ENCODE measurements around the gene COP1.
A peak's percentile ranks its signal among the peaks of the same experiment; 100 is the strongest.
"Not testable (repeated sequence)": the region's sequence is repeated elsewhere in the genome, so short reads cannot be mapped to it uniquely, and the experiment has no call there.

COP1 gene

GRCh38 chr1:176118985-176119384, 88.1 kb downstream of the COP1 start:
- DNase-seq, result peak; percentile 72

GRCh38 chr1:176111835-176112234, 95.3 kb downstream of the COP1 start:
- DNase-seq, result no peak

GRCh38 chr1:176110203-176110602, 96.9 kb downstream of the COP1 start:
- DNase-seq, result peak; percentile 10

- no peak for DNase-seq
Observed at GRCh38 chr1:176102768-176103350, 104.2 kb downstream of the COP1 start.

GRCh38 chr1:176101951-176102642, 105.0 kb downstream of the COP1 start:
- peak; percentile 15 for DNase-seq

DNA sequence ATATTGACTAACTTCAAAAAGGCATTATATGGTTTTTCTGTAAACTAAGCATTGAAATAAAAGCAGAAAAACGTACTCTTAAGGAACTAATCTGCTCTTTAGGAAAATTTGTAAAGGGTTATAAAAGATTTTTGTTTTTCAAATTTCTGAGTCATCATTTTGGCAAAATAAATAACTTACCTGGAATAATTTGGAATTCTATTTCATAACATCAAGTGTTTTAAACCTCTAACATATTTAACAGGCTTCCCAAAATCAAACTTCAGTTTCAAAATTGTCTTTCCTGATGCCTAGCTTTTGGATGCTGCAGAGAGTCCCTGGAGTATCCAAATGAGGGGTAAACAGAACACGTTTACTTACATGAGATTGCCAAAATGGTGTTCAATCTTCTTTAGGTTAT, 108.5 kb downstream of the COP1 start:
- DNase-seq, result no peak

- DNase-seq, result no peak
Observed at GRCh38 chr1:176096015-176096414, 111.1 kb downstream of the COP1 start.

DNA sequence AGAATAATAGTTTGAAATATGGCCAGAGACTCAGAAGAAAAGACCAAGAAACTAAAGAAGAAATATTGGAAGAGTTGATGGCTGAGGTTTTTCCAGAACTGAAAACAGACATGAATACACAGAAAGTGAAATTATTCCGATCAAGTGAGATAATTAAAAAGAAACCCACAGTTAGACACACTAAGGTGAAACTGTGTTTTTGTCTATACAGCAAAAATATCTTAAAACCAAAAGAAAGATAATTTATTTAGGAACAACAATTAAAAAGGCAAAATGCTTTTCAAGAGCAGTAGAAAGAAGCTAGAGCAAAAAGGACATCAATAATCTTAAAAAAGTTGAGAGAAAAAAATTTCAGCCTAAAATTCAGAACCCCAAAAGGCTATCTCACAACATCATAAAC, 116.3 kb downstream of the COP1 start:
- DNase-seq, result no peak

GRCh38 chr1:176087746-176088145, 119.3 kb downstream of the COP1 start:
- DNase-seq, result not testable (repeated sequence)

- peak; percentile 67 for DNase-seq
Observed at GRCh38 chr1:176073524-176074157, 133.4 kb downstream of the COP1 start.

GRCh38 chr1:176068901-176069300, 138.2 kb downstream of the COP1 start:
- no peak for DNase-seq

GRCh38 chr1:176068256-176068655, 138.8 kb downstream of the COP1 start:
- DNase-seq, result no peak

GRCh38 chr1:176066709-176067108, 140.4 kb downstream of the COP1 start:
- no peak for DNase-seq

- no peak for DNase-seq
Observed at GRCh38 chr1:176058686-176059085, 148.4 kb downstream of the COP1 start.

DNA sequence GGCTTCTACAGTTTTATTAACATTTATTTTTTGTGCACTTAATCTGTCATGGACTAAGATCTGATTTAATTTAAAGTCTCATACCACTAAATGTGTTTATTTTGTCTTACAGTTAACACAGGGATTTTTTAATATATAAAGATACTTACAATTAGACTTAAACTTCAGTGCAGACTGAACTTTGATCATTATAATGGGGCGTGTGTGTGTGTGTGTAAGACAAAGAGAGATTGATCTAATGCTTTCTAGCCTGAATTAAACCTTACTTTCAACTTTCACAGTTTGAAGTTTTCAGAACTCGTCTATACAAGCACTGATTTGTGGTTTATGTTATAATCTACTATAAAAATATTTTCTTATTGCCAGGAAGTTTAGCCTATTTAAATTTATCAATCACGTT, 150.8 kb downstream of the COP1 start:
- no peak for DNase-seq

- DNase-seq, result no peak
Observed at GRCh38 chr1:176055398-176055797, 151.7 kb downstream of the COP1 start.

DNA sequence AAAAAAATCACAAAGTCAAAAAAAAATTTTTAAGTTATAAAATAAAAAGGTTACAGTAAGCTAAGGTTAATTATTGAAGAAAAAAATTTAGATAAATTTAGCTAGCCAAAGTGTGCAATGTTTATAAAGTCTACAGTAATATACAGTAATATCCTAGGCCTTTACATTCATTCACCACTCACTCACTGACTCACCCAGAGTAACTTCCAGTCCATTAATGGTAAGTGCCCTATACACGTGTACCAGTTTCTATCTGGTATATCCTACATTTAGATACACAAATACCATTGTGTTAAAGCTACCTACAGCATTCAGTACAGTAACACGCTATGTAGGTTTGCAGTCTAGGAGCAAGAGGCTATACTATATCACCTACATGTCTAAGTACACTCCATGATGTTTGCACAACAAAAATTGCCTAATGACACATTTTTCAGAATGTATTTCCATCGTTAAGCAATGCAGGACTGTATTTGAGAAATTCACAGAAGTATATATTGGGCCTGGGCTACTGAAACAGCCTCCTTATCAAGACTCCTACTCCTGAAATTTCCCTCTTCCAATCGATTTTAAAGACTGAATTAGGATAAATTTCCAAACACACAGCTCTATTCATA, 155.1 kb downstream of the COP1 start:
- DNase-seq, result no peak

- no peak for DNase-seq
Observed at GRCh38 chr1:176051402-176051801, 155.7 kb downstream of the COP1 start.

GRCh38 chr1:176049582-176049981, 157.5 kb downstream of the COP1 start:
- no peak for DNase-seq

- DNase-seq, result no peak
Observed at GRCh38 chr1:176046926-176047325, 160.2 kb downstream of the COP1 start.

DNA sequence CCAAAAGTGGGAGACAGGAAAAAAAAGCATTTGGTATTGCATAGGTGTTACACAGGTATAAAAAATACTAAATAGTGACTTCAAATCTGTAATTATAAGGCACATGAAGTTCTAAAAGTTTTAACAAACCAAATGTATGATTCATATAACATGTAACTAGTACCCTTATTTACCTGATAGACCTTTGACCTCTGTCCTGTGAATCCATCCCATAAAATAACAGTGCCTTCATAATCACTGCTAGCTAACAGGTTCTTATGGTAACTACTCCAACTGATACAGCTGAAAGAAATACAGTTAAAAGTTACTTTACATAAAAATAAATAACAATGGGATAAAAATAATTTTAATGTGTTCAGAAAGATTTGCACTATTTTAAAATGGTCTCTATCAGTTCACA, 163.5 kb downstream of the COP1 start:
- no peak for DNase-seq

- peak; percentile 8 for DNase-seq
Observed at GRCh38 chr1:176033881-176034280, 173.2 kb downstream of the COP1 start.

- DNase-seq, result peak; percentile 20
Observed at GRCh38 chr1:176033474-176033873, 173.6 kb downstream of the COP1 start.

Data from fibroblast of skin of scalp (primary cell).